NCI-H510A (cell line): ENCODE measurements around the gene CDC42EP4.
"Not testable (repeated sequence)": the region's sequence is repeated elsewhere in the genome, so short reads cannot be mapped to it uniquely, and the experiment has no call there.

Experiments
- DNase-seq: peaks from one replicate; lab custom pipeline; 2025; lab: John Stamatoyannopoulos, UW

The CDC42EP4 gene

DNA sequence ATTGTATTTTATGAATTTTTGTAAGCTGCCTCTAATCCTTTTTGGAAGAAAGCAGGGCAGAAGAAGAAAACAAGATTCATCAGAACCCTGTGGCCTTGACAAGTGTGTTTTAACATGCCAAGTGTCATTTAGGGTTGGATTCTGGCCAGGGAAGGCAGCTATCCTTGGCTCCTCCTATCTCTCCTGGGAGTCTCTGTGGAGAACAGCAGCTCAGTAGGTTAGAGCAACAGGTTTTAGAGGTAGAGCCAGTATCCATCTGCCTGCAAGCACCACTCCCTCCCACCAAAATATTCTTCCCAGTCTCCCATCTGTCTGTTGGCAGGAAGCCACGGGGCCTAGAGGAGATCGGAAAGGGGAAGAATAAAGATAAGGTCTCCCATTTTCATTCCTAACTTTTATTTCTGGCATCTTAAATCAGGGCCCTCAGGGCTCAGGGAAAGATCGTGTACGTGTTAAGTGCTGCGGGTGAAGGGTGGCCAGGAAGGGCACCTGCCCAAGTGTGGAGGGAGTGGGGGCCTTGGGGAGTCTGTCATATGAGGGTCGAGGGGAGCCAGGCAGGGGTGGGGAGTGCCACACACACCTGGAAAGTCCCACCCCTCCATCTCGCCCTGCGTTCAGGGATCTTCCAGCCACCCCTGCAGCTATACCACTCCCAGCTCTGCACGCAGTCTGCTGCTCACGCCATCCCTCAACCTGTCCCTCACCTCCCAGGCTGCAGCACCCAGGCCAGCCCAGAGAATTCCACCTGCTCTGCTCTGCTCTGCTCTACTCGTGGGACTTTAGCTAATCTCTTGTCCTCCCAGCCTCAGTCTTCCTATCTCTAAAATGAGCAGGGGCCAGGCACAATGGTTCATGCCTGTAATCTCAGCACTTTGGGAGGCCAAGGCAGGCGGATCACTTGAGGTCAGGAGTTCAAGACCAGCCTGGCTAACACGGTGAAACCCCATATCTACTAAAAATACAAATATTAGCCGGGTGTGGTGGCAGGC lies 33.0 kb downstream of the CDC42EP4 start:
- DNase-seq, result peak; percentile 30

DNA sequence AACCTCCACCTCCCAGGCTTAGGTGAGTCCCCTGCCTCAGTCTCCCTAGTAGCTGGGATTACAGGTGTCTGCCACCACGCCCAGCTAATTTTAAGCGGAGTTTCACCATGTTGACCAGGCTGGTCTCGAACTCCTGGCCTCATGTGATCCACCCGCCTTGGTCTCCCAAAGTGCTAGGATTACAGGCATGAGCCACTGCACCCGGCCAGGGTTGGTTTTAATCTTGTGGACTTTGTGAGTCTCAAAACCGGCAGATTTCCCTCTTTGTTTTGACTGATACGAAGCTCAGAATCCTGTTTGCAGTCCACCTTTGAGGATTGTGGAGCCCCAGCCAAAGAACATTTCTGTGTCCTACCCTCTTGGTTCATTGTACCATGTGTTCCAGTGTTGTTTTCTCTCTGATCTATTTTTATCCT lies 33.7 kb downstream of the CDC42EP4 start:
- no peak for DNase-seq

GRCh38 chr17:73274490-73274889 lies 37.3 kb downstream of the CDC42EP4 start:
- no peak for DNase-seq

DNA sequence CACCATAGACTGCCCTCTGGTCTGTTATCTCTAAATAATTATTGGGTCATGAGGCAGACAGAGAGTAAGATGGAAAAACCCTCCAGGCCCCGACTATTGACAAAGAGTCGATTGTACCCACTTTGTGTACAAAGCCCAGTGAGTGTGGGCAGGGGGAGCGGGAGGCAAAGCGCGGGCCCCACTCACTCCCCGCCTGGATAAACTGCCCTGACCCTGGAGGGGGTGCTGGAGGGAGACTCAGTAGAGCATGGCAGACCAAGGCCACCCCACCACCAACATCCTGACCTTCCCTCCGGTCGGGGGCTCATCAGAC lies 38.9 kb downstream of the CDC42EP4 start:
- no peak for DNase-seq

DNA sequence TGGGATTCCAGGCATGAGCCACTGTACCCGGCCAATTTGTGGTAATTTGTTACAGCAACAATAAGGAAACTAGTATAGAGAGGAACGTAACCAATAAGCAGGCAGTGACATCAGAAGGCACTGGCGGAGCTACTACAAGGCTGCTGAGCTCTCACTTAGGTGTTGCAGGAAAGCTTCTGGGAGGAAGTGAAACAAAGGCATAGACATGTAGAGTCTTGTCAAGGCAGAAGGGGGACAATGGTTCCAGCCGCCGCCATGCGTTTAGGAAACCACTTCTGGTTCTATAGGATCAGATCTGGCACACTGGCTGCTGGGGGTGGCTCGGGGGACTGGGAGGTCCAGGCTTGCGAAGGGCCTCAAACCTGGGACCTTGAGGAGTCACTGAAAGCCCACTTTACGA lies 40.7 kb downstream of the CDC42EP4 start:
- DNase-seq, result no peak

DNA sequence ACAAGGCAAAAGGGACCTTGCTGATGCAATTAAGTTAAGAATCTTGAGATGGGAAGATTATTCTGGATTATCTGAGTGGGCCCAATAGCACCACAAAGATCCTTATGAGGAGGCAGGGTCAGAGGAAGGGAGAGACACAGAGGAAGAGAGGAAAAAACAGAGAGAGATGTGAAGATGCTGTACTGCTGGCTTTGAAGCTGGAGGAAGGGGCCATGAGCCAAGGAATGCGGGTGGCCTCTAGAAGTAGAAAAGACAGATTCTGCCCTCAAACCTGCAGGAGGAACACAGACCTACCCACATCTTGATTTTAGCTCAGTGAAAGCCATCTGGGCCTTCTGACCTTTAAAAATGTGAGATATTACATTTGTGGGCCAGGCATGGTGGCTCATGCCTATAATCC lies 42.0 kb downstream of the CDC42EP4 start:
- DNase-seq, result no peak

GRCh38 chr17:73269329-73269615 lies 42.5 kb downstream of the CDC42EP4 start:
- DNase-seq, result no peak

- DNase-seq, result no peak
Measured at GRCh38 chr17:73268582-73269328, 43.0 kb downstream of the CDC42EP4 start.

DNA sequence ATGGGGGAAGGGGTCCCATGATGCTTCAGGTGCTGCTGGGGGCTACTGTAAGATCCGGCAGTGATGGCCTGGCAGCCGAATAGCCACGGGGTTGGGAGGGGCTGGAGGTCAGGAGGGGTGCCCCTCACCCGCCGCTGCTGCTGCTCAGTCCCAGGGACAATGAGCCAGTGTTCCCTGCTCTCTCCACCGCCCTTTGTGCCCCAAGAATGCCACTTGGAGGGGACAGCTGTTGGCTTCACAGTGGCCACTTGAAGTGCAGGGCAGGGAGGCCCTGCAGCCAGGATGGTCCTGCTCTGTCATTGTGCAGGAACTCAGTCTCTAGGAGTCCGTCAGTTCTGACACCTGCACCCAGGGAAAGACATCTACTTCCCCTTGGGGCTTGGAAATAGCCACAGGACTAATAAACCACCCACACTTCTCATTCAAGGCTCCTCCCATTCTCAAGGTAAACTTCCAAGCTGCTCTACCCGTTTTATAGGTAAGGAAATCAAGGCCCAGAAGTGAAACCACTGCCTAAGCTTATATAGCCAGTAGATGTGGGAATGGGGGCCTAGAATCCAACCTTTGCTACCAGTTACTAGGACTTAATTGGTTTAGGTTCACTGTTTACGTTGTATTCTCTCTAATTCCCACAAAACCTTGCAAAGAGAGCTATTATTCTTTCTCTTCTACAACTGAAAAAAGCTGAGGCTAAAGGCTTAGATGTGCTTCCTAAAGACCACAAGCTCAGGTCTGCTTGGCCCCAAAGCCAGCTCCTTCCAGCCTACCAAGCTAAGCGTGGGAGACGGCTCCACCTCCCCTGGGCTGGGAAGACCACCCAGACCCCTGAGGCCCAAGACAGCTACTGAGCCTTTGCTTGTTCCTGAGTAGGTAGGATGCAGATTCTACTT lies 43.9 kb downstream of the CDC42EP4 start:
- DNase-seq, result no peak

GRCh38 chr17:73266796-73267195 lies 45.0 kb downstream of the CDC42EP4 start:
- no peak for DNase-seq

DNA sequence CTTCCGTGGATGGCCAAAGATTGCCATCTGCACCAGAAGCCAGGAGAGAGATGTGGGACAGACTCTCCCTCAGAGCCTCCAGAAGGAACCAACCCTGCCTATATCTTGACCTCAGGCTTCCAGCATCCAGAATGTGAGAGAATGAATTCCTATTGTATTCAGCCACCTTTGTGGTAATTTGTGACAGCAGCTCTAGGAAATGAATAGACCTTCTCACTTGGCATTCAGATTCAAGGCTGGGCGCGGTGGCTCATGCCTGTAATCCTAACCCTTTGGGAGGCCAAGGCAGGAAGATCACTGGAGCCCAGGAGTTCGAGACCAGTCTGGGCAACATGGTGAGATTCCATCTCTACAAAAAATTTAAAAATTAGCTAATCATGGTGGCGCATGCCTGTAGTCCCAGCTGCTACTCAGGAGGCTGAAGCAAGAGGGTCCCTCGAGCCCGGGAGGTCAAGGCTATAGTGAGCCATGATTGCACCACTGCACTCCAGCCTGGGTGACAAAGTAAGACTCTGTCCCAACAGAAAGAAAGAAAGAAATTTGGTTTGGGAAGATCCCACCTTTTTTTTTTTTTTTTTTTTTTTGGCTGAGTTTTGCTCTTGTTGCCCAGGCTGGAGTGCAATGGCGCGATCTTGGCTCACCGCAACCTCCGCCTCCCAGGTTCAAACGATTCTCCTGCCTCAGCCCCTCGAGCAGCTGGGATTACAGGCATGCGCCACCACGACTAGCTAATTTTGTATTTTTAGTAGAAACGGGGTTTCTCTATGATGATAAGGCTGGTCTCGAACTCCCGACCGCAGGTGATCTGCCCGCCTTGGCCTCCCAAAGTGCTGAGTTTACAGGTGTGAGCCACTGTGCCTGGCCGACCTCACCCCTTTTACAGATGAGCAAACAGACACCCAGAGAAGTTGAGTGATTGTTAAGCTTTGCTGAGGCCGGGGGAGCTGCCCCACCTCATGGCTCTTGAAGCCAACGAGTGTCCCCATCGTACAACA lies 45.9 kb downstream of the CDC42EP4 start:
- no peak for DNase-seq

DNA sequence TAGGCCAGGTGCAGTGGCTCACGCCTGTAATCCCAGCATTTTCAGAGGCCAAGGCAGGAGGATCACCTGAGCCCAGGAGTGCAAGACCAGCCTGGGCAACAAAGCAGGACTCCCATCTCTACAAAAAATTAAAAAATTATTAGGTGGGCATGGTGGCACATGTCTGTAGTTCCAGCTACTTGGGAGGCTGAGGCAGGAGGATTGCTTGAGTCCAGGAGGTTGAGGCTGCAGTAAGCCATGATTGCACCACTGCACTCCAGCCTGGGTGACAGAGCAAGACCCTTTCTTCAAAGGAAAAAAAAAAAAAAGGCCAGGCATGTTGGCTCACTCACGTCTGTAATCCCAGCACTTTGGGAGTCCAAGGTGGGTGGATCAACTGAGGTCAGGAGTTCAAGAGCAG lies 47.4 kb downstream of the CDC42EP4 start:
- not testable (repeated sequence) for DNase-seq

GRCh38 chr17:73262676-73263642 lies 48.8 kb downstream of the CDC42EP4 start:
- DNase-seq, result no peak

DNA sequence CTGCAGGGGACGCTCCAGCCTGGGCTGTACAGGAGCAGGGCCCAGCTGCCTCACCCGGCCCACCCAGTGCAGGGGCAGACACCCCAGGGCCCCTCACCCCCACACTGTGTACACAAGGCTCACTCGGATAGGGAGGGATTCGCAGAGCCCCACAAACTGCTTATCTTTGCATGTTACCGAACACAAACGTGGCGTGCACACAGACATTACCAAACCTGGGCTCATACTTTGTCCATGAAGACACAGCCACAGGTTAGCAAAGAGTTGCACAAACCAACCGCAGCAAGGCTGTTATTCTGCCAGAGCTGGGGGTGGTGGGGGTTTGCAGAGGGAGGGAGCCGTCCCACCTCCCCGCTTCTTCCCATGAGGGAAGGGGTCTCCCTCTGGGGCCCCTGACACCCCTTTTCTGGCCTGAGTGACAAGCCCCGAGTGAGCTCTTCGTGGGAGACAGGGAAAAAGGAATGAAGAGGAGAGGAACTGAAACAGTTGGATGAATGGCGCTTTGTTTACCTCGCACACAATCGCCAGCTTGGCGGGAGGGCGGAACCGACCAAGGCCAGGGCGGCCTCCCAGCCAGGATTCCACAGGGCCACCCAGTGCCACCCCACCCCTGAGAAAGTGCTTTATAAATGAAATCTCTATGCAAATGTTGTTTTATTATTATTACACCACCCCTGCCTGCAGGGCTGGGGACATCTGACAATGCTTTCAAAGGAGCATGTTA lies 49.7 kb downstream of the CDC42EP4 start:
- no peak for DNase-seq

DNA sequence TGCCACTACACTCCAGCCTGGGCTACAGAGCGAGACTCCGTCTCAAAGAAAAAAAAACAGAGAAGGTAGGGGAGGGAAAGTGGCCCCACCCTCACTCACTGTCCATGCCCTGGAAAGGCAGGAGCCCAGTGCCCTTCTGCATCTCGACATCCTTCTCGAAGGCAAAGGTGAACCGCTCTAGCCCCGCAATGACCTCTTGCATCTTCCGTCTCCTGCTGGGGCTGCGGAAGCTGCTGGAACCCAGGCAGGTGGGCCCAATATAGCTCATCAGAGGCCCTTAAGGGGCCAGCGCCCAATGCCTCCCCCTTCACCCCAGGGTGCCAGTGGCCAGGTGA lies 50.2 kb downstream of the CDC42EP4 start, which contains the start of gene CPSF4L:
Gene CPSF4L (minus strand): TSS at position 264 of the 335 bp plus-strand sequence. CDS start 62 bp downstream, at position 202.
- DNase-seq, result no peak

- DNase-seq, result no peak
Measured at GRCh38 chr17:73257516-73257915, 54.3 kb downstream of the CDC42EP4 start.

GRCh38 chr17:73256220-73256619 lies 55.6 kb downstream of the CDC42EP4 start:
- DNase-seq, result no peak

- DNase-seq, result peak; percentile 35
Measured at GRCh38 chr17:73255671-73256181, 56.1 kb downstream of the CDC42EP4 start.

DNA sequence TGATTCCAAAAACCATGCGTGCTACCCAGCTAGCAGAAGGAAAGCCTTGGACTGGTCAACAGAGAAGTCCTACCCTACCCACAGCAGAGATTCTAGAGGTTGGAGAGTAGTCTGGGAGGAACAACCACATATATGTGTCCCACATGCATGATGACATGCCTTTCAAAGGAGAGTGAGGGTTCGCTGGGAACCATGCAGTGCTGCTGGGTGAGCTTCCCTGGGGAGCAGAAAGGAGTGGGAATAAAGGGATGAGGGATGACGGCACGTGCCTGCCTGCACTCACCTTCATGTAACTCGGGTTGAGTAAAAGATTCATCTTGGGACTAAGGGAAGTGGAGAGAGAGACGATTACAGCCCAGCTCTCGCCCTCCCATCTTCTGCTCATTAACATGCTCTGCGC lies 59.9 kb downstream of the CDC42EP4 start:
- DNase-seq, result no peak
